ENCODE results near the gene TGM3.

The TGM3 gene

DNA sequence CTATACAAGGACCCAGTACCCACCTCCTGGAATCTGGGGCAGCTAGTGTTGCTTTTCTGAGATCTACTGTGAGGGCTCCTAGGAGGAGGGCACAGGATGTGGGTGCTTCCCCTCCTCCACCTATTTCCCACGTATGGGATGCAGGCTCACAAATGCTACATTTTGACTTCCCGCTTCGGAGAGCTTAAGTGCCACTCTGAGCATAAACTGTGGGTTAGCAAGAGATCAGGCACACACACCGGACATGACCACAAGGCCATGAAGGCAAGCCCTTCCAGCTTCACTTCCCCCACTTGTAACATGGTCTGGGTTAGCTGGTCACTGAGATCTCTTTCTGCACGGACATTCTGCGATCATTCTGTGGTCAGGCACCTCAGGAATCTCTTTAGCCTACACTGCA is 15.7 kb upstream of the TGM3 start:
- H3K27ac ChIP-seq (replicated peaks): no peak overlapping the region

DNA sequence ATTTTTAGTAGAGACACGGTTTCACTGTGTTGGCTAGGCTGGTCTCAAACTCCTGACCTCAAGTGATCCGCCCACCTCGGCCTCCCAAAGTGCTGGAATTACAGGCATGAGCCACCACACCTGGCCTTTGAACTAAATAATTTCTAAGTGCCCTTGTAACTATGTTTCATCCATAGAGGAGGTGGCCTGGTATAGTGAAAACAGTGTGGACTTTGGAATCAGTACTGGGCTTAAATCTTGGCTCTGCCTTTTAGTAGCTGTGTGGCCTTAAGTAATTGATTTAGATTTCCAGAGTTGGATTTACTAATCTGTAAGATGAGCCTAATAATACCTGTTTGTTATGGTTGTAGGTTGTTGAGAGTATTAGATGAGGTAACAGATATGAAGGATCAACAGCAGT is 14.2 kb upstream of the TGM3 start:
- Histone ChIP-seq H3K4me3 (replicated peaks; ENCODE audit: insufficient read depth, low read length) (no peak overlapping the region), H3K27ac (replicated peaks) (no peak overlapping the region), H3K27me3 (ENCODE audit: insufficient read depth, poor library complexity, severe bottlenecking) (no peaks in the 10 kb centered on the region)
- TF ChIP-seq SPI1 (IDR thresholded peaks at IDR 0.05; ENCODE audit: borderline replicate concordance, low read depth): no peak
- DNase-seq (ENCODE audit: low read depth in 1 of 2, low spot score in 1 of 2): no peak

More for the DNA sequence above, 15.7 kb upstream of the TGM3 start:
- DNase-seq (ENCODE audit: low read depth in 1 of 2, low spot score in 1 of 2): no peak
- Histone ChIP-seq H3K4me3 (replicated peaks; ENCODE audit: insufficient read depth, low read length) (no peak overlapping the region), H3K27me3 (ENCODE audit: insufficient read depth, poor library complexity, severe bottlenecking) (no peaks in the 10 kb centered on the region)
- no peak for TF ChIP-seq GABPA (IDR thresholded peaks at IDR 0.05; ENCODE audit: low read depth)
- TF ChIP-seq, protein P1, sequence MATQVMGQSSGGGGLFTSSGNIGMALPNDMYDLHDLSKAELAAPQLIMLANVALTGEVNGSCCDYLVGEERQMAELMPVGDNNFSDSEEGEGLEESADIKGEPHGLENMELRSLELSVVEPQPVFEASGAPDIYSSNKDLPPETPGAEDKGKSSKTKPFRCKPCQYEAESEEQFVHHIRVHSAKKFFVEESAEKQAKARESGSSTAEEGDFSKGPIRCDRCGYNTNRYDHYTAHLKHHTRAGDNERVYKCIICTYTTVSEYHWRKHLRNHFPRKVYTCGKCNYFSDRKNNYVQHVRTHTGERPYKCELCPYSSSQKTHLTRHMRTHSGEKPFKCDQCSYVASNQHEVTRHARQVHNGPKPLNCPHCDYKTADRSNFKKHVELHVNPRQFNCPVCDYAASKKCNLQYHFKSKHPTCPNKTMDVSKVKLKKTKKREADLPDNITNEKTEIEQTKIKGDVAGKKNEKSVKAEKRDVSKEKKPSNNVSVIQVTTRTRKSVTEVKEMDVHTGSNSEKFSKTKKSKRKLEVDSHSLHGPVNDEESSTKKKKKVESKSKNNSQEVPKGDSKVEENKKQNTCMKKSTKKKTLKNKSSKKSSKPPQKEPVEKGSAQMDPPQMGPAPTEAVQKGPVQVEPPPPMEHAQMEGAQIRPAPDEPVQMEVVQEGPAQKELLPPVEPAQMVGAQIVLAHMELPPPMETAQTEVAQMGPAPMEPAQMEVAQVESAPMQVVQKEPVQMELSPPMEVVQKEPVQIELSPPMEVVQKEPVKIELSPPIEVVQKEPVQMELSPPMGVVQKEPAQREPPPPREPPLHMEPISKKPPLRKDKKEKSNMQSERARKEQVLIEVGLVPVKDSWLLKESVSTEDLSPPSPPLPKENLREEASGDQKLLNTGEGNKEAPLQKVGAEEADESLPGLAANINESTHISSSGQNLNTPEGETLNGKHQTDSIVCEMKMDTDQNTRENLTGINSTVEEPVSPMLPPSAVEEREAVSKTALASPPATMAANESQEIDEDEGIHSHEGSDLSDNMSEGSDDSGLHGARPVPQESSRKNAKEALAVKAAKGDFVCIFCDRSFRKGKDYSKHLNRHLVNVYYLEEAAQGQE (IDR thresholded peaks at IDR 0.05; ENCODE audit: insufficient replicate concordance, low read depth): no peak
- TF ChIP-seq, protein P2, sequence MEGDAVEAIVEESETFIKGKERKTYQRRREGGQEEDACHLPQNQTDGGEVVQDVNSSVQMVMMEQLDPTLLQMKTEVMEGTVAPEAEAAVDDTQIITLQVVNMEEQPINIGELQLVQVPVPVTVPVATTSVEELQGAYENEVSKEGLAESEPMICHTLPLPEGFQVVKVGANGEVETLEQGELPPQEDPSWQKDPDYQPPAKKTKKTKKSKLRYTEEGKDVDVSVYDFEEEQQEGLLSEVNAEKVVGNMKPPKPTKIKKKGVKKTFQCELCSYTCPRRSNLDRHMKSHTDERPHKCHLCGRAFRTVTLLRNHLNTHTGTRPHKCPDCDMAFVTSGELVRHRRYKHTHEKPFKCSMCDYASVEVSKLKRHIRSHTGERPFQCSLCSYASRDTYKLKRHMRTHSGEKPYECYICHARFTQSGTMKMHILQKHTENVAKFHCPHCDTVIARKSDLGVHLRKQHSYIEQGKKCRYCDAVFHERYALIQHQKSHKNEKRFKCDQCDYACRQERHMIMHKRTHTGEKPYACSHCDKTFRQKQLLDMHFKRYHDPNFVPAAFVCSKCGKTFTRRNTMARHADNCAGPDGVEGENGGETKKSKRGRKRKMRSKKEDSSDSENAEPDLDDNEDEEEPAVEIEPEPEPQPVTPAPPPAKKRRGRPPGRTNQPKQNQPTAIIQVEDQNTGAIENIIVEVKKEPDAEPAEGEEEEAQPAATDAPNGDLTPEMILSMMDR (IDR thresholded peaks at IDR 0.05; ENCODE audit: insufficient read depth, low read length): no peak
- TF ChIP-seq SPI1 (IDR thresholded peaks at IDR 0.05; ENCODE audit: borderline replicate concordance, low read depth): no peak
- no peak for TF ChIP-seq POLR2AphosphoS5 (IDR thresholded peaks at IDR 0.05; ENCODE audit: low read depth)

DNA sequence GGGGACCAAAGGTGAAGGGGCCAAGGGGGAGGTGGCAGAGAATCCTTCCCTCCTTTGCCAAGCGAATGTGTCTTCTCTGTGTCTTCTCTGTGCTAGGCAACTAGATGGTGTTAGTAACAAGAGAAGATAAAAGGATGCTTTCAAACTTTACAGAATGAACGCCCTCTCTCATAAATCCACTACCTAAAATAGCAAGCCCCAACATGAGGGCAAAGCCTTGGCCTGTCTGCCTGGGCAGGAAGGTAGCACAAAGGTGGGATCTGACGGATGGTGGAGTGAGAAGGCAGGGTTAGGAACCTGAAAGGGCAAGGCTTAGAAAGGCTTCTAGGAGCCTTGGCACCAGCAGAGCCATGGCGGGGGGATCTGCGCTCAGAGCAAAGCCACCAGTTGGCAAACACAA is 13.6 kb upstream of the TGM3 start:
- TF ChIP-seq, protein P1 (IDR thresholded peaks at IDR 0.05; ENCODE audit: insufficient replicate concordance, low read depth): no peak
- TF ChIP-seq, protein P2 (IDR thresholded peaks at IDR 0.05; ENCODE audit: insufficient read depth, low read length): no peak
- no peak for TF ChIP-seq SPI1 (IDR thresholded peaks at IDR 0.05; ENCODE audit: borderline replicate concordance, low read depth)
- no peak for TF ChIP-seq GABPA (IDR thresholded peaks at IDR 0.05; ENCODE audit: low read depth)
- no peak for TF ChIP-seq POLR2AphosphoS5 (IDR thresholded peaks at IDR 0.05; ENCODE audit: low read depth)
- Histone ChIP-seq H3K27ac (replicated peaks) (no peak overlapping the region), H3K27me3 (ENCODE audit: insufficient read depth, poor library complexity, severe bottlenecking) (no peaks in the 10 kb centered on the region), H3K4me3 (replicated peaks; ENCODE audit: insufficient read depth, low read length) (no peak overlapping the region)
- no peak for DNase-seq (ENCODE audit: low read depth in 1 of 2, low spot score in 1 of 2)

DNA sequence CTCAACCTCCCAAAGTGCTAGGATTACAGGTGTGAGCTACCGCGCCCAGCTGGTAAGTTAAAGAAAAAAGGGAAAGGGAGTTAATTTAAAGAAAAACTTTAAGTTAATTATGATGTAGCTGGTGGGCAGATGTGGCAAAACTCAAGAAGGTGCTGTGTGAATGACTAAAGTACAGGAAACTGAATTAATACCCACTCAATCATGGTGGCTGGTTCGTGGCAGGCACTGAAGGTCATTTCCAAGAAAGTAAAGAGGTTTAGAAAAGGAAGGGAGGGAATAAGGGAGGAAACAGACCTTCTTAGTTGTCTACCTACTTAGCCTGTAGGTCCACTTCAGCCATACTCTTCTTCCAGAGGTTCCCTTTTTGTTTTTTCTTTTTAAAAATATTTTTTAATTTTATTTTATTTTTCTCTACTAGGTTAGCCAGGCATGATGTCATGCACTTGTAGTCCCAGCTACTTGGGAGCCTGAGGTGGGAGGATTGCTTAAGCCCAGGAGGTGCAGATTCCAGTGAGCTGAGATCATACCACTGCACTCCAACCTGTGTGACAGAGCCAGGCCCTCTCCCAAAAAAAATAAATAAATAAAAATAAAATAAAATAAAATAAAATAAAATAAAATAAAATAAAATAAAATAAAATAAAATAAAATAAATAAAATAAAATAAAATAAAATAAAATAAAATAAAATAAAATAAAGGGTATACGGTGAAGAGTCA is 11.9 kb upstream of the TGM3 start:
- DNase-seq (ENCODE audit: low read depth in 1 of 2, low spot score in 1 of 2): no peak
- Histone ChIP-seq H3K27me3 (ENCODE audit: insufficient read depth, poor library complexity, severe bottlenecking) (no peaks in the 10 kb centered on the region), H3K4me3 (replicated peaks; ENCODE audit: insufficient read depth, low read length) (no peak overlapping the region), H3K27ac (replicated peaks) (no peak overlapping the region)
- TF ChIP-seq, protein P1 (IDR thresholded peaks at IDR 0.05; ENCODE audit: insufficient replicate concordance, low read depth): no peak
- TF ChIP-seq SPI1 (IDR thresholded peaks at IDR 0.05; ENCODE audit: borderline replicate concordance, low read depth): no peak
- no peak for TF ChIP-seq GABPA (IDR thresholded peaks at IDR 0.05; ENCODE audit: low read depth)
- TF ChIP-seq, protein P2 (IDR thresholded peaks at IDR 0.05; ENCODE audit: insufficient read depth, low read length): no peak
- no peak for TF ChIP-seq POLR2AphosphoS5 (IDR thresholded peaks at IDR 0.05; ENCODE audit: low read depth)
